ENCODE results near the gene C14orf119.

The C14orf119 gene, protein sequence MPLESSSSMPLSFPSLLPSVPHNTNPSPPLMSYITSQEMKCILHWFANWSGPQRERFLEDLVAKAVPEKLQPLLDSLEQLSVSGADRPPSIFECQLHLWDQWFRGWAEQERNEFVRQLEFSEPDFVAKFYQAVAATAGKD

DNA sequence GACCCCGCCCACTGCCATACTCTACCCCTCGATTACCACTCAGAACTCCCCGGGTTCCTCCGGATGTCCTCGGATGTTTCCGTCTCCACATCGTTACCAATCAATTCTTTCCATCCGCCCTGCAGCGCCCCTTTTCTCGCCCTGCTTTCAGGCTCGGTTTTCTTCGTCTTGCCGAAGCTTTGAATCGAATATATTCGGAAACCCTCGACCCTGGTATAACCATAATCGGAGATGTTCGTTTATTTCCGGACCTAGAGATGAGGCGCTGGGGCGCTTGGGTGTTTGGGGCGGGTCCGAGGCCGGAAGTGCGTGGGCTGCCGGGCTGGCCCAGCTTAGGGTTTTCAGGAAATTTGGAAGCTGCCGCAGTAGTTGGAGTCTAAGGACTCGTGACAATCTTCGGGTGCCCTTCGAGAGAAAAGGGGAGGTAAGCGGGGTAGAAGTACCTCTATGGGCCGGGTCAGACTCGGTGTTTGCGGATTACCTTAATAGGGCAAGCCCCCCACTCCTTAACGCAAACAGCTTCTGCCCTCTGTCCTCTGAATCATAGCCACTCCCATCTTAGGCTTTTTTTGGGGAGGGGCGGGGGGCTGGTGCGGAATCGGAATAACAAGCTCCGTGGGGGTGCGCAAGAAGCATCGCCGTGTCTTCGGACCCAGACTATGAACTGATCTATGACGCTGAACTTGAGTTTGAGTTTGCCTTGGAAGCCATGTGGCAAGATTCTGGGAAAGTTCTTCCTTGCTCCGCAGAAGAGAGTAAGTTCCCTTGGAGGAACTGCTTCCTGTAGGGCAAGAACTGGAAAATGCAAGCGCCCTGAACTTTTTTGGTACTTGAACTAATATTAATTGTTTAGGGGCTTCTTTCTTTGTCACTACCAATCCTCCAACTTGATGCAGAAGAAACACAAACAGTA is at the start of gene C14orf119:
C14orf119 (plus strand) TSS at position 310 of the 913 bp plus-strand sequence. CDS start 2,154 bp downstream, outside the sequence.
- peak; percentile 99 for DNase-seq (ENCODE audit: low read depth)

DNA sequence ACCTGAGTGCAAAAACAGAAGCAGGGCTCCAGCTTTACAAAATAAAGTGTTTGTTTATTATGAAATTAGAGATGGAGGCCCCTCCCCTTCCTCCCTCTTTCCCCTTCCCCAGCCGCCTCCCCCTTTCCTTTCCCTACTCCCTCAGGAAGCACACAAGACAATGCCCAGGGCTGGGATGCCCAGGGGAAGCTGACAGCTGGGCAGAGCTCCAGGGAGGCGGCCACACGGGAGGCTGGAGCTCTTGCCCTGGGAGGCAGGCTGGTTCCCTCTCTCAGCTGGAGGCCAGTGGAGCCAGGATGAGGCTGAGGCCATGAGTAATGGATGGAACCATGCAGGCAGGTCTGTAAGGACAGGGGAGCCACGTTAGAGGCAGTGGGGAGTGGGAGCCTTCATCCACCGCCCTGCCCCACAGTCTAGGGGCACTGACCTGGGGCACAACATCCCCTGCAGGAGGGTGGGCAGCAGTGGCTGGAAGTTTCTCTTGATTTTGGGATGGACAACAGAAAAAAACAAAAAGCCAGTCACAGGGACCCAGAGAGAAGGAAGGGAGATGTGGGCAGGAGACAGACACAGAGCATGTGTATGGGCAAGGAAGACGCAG is 48.2 kb upstream of the C14orf119 start:
- DNase-seq (ENCODE audit: low read depth) = no peak

DNA sequence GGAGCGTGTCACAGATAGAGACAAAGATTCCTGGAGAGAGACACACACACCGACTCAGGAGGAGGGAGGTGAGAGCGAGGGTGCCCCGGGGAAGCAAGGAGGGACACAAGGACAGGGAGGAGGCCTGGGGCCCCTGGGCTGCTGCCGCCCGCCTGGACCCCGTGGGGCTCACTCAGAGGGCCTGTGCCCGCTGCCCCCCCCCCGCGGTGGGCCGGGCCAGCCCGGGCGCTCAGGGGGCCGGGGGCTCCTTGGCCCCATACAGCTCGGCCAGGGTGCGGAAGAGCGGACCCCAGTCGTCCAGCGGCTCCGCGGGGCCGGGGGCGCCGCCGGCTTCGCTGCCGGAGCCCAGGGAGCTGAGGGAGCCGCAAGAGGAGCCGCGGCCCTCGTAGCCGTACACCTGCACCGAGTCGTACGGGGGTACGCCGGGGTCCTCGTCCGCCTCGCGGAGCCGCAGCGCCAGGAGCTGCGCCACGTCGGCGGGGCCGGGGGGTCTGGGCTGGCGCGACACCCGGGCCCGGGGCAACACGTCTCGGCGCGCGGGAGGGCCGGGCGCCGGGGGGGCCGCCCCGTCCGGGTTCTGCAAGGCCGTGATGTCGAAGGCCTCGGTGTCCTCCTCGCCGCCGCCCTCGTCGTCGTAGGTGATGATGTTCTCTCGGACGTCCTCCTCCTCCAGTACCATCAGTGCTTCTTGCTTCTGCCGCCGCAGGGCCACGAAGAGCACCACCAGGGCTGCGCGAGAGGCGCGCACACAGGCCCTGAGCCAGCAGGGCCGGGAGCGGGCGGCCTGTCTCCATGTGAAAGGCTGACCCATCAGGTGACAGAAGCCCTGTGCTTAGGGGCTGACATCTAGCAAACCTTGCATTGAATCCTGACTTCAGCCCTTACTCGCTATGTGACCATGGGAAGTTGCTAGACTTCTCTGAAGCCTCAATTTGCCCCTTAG is 47.3 kb upstream of the C14orf119 start:
- DNase-seq (ENCODE audit: low read depth) = no peak

DNA sequence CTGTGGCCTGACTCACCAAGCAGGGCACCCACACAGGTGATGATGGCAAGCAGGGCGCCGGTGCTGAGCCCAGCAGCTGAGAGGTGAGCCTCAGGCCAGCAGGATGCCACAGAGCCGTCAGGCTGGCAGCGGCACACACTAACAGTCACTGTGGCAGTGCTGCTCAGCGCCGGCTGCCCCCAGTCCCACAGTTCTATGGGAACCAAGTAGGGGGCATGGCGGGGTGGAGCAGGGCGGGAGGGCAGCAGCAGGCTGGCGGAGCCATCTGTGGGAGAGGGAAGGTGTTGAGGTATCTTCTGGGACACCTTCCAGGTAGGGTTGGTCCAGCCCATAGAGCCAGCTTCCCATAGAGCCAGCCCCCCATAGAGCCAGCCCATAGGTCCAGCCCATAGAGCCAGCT is 46.3 kb upstream of the C14orf119 start:
- DNase-seq (ENCODE audit: low read depth) = no peak

DNA sequence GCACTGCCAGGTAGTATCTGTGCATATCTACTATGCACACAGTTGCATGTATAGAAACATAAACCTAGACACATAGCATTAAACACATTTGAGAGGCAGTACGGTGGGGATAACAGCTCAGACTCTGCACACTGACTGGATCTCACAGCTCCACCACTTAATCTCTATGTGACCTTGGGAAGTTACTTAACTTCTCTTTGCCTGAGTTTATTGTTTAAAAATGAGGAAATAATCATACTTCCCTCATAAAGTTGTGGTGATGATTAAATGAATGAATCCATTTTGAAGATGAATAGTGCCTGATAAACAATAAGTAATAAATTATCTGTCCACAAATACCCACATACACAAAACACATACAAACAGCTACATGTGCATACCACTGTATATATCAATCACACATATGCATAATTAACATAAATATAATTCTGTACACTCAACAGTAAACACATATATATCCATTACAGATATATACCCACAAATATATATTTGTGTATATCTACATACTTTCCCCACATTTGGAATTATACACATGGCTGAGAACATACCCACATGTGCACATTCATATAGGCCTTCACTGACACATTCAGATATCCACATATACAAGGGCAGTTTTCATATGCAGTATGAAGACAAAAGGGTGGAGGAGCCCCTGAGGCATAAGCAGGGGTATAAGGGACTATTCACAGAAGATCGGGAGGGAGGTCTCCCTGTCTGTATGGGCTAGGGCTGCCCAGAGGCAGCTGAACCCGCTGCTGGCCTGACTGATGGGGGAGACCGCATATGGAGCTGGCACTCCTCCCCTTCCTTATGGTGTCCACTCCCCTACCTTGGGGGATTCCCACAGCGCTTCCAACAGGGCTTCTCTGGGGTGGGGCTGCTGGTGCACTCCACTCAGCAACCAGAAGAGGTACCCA is 43.9 kb upstream of the C14orf119 start:
- DNase-seq (ENCODE audit: low read depth) = no peak

DNA sequence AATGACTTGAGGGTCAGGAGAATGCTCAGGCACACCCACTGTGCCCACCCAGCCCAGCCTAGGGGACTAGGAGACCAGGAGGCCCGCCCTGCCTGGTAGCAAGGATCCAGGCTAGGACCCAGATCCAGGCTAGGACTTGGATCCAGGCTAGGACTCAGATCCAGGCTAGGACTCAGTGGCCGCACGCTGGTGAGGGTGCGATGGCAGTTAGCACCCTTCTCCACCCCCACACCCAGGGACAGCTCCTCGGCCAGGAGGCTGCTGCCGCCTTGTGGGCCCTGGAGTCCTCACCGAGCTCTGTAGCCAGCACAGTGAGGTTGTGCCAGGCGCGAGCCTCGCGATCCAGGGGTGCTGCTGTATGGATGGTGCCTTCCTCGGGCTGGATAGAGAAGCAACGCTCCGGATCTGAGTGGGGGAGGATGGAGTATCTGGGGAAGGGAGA is 43.1 kb upstream of the C14orf119 start:
- DNase-seq (ENCODE audit: low read depth) = no peak

DNA sequence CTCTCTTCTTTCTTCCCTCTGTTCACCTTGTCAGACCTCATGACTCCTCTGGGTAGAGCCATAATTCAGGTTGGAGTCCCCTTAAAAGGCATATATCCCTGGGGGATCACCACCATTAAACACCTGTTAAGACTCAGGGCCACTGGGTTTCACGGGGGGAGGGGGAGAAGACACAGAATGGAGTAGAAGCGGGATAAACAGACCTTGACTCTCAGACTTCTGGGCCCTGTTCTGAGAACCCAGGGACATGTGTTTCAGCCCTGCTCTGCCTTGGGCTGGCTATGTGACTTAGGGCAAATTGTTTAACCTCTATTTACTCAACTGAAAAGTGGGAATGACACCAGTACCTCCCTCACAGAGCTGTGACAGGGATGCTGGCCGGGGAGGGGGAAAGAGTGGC is 42.6 kb upstream of the C14orf119 start:
- no peak for DNase-seq (ENCODE audit: low read depth)

DNA sequence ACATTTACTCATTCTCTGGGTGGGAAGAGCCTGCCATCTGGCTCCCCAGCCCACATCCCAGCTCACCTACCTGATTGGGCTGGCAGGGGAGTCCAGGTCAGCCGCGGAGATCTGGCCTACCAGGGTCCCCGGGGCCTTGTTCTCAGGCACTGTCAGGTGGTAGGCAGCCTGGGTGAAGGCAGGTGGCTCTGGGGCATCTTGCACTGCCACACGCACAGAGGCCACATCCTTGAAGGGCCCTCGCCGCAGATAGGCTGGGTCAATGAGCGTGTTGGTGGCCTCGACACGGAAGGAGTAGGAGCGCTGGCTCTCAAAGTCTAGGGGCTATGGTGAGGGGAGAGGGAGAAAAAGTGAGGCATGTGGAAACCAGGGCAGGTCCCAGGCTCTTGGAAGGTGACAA is 41.9 kb upstream of the C14orf119 start:
- no peak for DNase-seq (ENCODE audit: low read depth)

DNA sequence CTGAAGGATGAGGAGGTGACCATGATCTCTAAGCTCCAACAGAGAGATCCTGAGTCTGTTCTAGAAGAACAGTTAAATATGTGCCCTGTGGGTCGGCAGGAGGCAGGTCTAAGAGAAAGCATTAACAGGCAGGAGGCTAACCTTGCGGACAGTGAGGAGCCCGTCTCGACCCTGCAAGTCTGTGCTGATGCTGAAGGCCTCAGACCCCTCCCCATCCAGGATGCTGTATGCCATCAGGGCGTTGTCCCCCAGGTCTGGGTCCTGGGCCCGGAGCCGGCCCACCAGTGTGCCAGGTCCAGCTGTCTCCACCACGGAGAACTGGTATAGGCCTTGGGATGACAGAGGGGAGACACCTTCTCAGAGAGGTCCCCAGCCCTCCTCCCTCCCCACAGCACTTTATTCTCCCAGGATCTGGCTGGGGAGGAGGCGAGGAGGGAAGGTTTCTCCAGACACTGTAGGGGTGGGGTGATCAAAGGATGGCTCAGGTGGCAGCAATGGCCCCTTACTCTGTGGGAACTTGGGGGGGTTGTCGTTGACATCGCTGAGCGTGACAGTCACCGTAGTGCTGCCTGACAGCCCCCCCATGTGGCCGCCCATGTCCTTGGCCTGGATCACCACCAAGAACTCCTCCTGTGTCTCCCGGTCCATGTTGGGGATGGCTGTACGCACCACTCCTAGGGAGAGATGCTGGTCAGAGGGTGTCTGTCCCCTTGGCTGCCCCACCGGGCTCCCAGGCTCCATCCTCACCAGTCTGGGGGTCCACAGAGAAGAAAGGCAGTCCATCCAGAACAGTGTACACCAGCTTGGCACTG is 41.1 kb upstream of the C14orf119 start:
- no peak for DNase-seq (ENCODE audit: low read depth)

DNA sequence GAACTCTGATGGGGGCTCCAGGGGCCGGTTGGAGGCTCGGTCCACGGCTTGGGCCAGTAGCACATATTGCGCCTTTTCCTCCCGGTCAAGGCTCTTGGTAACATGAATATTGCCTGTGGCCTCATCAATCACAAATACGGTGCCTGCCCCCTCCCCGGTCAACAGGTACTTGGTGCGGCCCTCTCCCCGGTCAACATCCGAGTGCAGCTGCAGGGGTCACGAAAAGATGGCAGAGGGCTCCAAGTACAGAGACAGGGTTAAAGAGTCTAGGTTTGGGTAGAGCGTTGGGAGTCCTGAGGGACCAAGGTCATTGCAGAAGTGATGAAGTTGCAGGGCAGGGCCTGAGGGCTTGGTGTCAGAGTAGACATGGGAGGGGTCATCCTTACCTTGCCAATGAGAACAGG is 40.2 kb upstream of the C14orf119 start:
- no peak for DNase-seq (ENCODE audit: low read depth)

DNA sequence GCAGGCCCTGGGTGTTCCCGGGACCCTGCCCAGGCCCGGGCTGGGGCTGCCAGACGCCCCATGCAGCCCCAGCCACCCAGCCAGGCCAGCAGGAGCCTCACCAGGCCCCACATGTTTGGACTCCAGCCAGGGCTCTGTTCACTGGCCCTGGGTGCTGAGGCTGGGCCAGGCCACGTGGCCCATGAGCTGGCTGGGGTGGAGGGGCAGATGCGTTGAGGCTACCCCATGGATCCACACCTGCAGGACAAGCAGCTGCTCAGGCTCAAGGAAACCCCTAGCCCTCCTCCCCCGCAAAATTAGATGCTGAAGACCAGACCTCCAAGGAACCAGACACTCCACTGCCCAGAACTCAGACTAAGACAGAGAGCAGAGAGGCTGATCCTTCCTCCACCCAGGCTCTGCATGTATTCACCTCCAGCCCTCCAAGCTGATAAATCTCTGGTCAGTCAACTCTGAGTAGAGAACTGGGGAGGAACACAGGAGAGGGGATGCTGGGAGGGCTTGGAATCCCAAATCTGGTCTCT is 39.6 kb upstream of the C14orf119 start:
- no peak for DNase-seq (ENCODE audit: low read depth)

DNA sequence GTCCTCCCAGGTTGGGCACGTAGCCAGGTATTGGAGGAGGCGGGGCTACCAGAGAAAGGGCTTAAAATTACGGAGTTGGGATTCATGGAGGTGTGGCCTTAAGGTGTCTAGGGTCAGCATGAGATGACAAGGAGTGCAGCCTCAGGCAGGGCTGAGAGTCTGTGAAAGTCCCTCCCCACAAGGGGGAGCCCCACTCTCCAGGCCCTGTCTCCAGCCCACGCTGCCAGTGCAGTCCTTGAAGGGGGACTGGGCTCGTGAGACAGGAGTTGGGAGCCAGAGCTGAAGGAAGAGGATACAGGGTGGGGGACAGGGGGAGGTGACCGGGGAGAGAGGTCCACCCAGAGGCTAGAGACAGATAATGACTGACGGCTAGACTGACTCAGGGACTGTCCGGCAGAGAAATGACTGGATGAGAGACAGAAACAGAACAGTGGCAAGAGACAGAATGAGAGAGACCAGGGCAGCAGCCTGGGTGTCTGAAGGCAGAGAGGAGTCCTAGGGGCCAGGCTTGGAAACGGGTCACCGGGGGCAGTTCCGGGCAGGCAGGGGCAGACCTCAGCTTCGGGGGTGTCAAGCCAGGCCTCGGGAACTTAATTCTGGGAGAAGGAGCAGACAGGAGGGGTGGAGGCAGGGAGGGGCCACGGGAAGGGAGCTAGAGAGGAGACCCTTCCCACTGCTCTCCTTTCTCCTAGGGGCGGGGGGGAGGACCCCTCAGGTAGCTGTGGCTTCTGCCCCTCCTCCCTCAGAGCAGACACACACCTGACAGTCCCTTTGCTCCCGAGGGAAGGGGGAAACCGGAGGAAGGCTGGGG is 39.0 kb upstream of the C14orf119 start:
- peak; percentile 66 for DNase-seq (ENCODE audit: low read depth)

DNA sequence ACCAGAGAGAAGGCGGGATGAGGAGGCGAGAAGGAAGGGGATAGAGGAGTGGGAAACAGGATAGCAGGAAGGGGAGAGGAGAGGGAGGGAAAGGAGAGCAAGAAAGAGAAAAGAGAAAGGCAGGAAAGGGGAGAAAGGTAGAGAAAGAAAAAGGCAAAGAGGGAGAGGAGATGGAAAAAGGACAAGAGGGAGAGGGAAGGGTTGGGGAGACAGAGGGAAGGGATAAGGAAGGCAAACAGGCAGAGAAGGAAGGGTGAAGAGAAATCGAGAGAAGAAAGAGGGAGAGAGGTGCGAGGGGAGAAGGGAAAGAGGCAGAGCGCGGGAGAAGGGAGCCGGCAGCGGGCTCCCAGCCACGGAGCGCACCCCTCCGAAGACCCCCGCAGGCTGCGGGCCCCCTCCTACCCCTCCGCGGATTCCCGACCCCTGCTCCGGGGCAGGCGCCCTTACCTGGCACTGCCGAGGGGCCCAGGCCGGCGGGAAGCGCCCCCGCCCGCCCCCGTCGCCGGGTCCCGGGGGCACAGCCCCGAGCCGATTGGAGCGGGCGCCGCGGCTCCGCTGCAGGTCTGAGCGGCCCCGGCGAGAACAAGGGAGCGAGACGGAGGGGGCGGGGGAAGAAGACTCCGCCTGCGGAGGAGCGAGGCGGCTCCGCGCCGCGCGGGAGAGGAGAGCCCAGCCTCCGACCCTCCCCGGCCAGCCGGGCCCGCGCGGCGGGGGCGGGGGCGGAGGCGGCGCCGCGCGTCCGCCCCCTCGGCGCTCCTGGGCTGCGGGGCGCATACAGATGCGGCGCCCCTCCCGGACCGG is 38.1 kb upstream of the C14orf119 start, which contains the start of gene CDH24:
CDH24 (minus strand) TSS at position 565 of the 801 bp plus-strand sequence. CDS start 1,787 bp downstream, outside the sequence.
- peak; percentile 71 for DNase-seq (ENCODE audit: low read depth)

DNA sequence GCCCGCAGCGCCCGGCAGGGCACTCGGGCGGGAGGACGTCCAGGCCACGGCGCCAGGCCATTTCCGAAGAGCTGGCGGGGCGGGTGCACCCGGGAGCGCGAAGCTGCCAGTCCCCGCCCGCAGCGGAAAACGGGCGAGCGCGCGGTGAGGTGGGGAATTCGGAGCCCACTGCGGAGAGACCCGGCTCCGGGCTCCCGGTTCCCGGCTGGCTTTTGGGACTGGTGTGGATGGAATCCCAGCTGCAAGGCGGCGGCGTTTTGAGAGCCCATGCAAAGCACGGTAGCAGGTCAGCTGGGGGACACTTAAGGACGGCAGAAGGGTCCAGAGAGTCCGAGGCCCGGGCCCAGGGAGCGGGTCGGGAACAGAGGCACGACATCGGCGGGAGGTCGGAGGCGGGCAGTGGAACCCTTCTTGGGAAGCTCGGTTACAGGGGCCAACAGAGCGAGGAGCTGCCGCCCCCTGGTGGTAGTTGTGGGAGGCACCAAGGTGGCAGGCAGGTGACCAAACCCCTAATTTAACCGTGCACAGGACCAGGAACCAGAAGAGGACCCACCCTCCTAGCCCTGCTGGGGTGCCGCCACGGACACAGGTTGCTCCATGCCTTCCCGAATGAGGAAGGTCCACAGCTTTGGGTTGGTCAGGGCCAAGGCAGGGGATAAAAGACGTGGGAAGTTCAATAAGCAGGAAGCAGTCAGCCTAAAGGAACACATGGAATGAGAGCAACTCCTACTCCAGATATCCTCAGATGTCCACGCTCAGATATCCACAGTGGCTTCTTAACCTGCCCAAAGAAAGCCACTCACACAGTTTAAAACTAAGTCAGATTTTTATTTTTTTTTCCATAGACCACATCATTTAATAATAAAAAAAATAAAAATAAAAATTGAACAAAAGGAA is 37.3 kb upstream of the C14orf119 start:
- peak; percentile 76 for DNase-seq (ENCODE audit: low read depth)

DNA sequence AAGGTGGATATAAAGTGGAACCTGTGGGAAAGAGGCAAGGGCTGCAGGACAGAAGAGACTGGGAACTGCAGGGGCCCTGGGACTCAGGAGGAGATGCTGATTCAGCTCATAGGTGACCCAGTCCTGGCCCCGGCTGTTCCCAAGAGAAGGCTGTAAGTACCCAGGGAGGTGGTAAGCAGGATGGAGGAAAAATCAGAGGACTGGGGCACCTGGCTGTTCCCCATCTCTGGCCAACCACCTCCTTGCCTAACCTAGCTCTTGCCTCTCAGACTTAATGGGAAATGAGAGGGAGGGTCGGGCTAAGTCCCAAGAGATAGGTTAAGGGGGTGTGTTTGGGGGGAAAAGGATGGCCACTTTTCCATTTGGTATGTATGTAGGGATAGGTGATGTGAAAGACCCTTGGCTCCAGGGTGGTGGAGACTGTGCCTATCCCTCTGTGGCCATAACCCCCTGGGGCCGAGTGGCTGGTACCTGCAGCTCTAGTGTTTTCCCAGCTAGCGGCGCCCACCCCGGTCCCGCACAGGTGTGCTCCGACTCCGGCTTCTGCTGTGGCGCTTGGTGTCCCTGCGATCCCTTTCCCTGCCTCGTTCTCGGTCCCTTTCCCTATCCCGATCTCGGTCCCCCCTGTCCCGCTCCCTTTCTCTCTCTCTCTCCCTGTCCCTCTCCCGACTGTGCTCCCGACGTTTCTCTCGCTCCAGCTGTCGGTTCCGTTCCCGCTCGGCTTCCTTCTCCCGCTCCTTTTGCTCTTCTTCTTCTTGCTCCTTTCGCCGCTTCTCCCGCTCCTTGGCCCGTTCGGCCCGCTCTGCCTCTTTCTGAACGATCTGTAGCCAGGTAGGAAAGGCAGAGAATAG is 36.4 kb upstream of the C14orf119 start:
- no peak for DNase-seq (ENCODE audit: low read depth)

Measured in iris pigment epithelial cell (primary cell).